IPS-NIHi11 (cell line): ENCODE measurements around the gene FAM120A.

ENCODE experiments used
- DNase-seq: peaks from one replicate; pipeline ENCODE4 v3.0.0; 2012; ENCODE audit warnings: mixed read lengths, low spot score

The FAM120A gene

DNA sequence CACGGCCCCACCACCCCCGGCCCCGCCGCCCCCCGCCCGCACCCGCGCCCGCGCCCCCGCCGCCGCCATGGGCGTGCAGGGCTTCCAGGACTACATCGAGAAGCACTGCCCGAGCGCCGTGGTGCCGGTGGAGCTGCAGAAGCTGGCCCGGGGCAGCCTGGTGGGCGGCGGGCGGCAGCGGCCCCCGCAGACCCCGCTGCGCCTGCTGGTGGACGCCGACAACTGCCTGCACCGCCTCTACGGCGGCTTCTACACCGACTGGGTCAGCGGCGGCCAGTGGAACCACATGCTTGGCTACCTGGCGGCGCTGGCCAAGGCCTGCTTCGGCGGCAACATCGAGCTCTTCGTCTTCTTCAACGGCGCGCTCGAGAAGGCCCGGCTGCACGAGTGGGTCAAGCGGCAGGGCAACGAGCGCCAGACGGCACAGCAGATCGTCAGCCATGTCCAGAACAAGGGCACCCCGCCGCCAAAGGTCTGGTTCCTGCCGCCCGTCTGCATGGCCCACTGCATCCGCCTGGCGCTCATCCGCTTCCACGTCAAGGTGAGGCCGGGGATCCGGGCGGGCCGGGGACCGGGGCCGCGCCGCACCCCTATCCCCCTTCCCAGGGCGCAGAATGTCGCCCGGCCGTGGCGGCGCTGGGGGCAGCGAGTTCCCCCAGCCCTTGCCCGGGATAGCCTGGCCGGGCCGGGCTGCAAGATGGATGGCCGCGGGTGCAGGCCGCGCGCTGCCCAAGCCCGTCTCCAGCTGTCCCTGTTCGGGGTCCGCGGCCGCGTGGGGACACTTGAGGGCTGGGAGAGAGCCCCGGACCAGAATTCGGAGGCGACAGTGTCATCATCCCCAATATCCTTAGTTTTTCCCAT, 594 bp downstream of the FAM120A start:
- no peak for DNase-seq

DNA sequence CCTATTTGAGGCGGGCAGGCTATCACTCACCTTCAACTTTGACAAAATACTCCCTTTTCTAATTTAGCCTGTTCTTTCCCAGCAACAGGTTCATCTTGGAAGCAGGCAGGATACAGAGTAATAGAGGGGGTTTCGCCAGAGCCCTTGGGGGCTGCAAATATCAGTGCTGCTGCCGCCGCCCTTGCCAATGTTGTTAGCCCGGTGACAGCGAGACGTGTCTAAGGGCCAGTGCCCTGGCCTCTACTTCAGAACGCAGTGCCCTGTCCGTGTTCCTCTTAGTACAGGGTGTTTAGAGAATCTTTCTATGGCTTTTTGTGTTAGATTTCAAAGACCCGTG, 1.2 kb downstream of the FAM120A start:
- DNase-seq: no peak

DNA sequence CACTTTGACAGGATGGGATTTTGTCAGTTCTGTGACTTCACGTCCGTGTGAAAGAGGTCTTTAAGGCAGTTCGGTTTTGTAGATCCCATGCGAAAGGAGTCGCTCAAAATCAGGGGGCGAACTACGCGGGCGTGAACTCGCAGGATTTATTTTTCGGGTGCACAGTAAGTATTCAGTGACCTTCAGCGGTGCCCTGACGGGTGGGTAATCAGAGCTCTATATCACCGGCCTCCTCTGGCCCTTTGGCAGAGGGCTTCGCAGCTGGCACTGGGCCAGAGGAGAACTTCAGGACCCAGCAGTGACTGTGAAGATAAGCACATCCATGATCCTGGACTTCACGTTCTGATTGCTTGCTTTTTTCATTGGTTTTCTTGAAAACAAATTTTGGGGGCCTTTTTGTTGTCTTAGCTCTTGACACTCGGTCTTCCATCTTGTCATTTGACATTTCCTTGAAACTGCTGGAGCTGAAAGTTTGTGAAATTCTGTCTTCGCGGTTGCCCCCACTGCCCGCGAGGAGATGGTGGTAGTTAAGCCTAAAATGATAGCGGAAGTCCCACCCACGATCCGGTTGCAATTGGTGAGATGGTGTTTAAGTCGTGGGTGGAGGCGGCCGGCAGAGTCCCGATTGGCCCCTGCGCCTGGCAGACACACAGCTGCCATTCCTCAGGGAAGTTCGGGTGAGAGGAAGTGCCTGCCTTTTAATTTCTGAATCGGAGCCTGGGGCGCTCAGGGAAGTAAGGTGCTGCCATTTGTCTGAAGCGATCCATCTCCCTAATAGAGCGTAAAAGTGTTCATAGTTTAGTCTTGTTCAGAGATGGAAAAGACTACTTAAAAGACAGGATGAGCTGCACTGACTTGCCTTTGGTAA, 1.8 kb downstream of the FAM120A start, which contains the start of gene FAM120AOS:
TSS of gene FAM120AOS (minus strand) at position 535 of the 868 bp plus-strand sequence. CDS start 872 bp downstream, outside the sequence.
- DNase-seq: peak; percentile 88

DNA sequence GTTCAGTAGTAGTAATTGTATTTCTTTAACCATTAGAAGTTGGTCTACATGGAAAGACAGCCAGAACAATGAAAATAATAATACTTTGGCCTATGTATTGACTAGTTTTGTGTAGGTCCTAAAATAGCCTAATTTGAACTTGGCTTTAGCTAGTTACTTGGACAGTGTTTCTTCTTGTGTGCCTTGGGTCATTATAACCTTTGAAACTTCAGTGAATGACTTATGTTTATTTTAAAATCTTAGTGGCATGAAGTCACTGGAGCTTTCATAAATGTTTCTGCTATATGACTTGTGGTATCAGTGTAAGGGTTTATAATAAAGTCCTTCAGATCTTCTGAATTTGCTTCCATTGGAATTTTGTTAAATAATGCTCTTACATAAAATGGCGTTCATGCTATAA, 4.5 kb downstream of the FAM120A start:
- DNase-seq: no peak

DNA sequence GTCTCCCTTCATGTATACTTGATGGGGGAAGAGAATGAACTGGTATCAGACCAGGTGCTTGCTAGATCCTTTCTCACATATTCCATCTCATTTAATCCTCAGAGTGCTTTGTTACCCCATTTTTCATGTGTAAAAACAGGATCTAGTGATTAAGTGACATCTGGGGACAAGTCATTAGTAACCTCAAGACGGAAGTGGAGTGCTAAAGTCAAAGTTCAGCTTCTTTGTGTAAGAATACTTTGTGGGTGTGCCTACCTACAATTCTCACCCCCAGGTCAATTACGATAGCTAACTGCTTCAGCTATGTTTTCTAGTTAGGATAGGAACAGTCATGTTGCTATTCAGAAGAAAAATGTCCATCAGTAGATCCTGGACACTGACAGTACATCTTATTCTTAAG, 5.0 kb downstream of the FAM120A start:
- no peak for DNase-seq

DNA sequence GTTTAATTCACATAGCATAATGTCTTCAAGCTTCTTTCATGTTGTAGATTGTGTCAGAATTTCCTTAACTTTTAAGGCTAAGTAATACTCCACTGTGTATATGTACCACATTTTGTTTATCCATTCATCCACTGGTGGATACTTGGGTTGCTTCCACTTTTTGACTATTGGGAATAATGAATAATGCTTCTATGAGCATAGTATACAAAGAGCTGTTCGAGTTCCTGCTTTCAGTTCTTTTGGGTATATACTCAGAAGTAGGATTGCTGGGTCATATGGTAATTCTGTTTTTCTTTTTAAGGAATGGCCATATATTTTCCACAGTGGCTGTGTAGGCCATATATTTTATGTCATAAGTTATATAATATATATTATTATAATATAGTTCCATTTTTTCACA, 5.5 kb downstream of the FAM120A start:
- DNase-seq: no peak

DNA sequence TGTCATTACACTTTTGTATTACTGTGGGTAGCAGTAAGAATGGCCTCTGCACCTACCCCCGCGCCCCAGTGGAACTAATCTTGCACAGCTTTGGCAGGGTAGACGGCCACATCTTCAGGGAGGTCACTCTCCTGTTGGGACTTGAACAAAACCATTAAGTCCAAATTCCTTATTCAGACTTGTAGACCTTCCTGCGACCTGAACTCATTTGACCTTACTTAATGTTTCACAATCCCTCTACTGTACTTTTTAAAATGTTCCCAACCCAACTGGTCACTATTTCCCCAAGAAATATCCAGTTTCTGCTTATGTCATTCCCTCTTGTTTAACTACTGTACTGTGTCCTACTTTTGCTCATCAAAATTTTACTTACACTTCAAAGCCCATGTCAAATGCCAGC, 7.2 kb downstream of the FAM120A start:
- no peak for DNase-seq

DNA sequence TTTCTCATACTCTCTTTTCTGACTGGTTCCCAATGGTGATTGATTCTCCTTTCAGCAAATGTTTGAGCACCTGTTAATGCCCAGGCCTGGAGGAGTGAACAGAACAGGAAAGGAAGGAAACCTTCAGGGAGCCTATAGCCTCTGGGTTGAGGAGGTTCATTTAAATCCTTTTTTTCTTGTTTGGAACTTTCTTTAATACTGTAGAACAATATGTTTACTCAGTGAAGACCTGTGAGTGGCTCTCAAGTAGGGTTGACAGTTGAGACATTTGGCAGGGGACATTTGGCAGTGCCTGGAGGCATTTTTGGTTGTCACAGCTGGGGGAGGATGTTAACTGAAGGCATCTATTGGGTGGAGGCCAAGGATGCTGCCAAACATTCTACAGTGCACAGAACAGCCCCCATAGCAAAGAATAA, 8.0 kb downstream of the FAM120A start:
- no peak for DNase-seq

DNA sequence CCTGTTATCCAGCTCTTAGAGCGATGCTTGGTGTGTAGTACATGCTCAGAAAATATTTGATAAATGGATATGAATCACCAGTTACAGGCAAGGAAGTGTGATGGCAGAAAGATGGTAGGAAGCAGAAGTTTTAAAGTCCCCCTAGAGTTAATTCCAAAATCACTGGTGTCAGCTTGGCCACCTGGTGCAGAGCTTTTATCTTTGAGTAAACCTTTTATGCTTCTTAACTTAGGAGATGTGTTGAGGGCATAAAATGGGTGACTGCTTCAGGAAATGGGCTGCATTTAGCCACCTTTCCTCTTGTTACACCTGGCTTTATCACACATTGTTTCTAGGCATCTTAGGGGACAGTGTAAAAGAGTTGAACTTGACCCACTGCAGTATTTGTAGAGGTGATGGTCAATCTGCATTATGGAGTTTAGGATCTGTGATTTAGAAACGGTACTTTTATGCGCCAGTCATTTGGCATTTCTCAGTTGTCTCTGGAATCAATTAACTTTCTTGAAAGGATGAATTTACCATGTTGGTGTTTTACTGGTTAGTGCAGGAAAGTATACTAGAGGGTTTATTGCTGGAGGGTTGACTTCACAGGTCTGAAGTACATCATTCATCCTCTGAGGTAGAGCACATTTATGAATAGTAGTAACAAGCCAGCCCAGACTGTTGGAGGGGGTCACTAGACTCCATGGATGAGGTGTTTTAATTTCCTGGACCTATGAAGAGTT, 9.4 kb downstream of the FAM120A start:
- DNase-seq: no peak

DNA sequence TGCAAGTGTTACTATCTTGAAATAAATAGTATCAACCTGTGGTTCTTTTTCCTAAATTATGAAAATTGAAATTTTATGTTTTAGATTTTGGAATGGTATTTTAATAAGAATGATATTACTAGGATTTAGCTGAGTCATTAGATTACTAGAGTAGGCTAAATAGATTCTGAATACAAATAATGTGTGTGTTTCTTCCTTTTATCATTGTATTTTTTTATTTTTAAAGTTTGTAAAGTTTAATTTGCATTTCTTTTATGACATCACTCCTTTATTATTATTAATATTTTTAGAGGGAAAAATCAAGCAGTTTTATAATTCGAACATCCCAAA, 9.9 kb downstream of the FAM120A start:
- no peak for DNase-seq

DNA sequence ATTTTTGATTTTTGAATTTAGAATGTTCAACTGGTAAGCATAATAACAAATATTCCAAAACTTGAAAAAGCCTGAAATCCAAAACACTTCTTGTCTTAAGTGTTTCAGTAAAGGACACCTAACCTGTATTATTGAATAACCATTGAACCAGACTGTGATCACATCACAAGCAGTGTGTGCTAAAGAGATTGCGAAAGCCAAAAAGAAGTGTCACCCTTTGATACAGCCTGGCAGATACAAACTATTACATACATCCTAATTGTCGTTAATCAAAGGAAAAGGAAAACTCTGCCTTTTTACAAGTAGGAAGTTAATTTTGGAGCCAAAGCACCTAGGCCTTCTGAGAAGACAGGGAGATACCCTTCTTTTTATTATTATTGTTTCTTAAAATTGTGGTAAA, 10.3 kb downstream of the FAM120A start:
- no peak for DNase-seq

DNA sequence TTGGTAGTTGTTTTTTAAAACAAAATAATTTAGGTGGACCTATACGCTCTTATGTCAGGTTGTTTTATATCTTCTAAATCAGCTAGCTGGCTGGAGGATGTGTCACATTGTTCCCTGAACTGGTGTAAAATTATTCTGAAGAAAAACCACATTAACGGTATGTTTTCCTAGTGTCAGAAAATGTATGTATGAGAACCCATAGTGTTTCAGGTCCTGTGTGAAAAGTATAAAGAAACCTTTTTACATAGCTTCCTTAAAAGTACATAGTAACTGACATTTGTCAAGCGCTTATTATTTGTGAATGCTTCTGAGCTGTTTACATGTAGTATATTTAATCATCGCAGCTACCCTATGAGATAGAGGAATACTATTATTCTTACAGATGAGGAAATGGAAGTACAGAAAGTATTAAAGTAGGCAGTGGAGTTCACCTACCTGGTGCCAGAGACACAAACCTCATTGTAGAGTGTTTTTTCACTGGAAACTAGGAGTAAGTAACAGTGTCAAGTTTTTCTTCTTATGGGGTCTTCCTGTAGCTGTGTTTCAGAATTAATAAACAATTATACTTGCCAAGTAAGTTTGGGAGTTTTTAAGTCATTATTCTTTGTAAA, 12.3 kb downstream of the FAM120A start:
- no peak for DNase-seq

DNA sequence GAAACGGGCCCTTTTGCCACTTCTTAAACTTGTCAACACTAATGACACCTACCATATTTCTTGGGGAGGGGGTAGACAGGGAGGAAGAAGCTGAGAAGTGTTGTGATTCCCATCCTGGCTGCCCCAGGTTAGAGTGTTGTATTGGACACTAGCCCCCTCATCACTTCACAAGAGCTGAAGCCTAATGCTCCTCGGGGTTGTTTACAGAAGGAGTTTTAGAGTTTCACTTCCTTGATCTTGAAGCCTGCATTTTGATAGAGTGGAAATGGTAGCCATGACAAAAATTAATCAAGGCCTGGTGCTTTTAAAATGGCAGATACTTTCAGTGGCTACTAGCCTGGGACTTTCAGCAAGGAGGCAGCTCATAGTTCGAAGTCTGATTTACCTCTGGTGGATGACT, 12.9 kb downstream of the FAM120A start:
- DNase-seq: no peak

DNA sequence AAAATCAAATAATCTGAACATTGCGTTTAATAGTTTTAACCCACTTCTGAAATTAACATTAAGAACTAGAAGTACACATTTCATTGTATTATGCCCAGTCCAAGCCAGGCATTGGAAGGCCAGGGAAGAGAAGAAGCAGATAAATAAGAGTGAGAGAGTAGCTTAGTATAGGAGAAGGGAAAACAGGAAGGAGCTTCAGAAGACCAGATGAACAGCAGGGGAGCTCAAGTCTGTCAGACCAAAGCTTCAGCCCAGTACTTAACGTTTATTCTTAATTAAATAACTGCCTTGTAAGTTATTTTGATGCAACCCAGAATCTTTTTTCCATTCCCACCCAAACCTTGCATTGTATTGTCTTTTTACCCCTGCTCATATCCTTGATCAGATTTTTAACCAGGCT, 13.4 kb downstream of the FAM120A start:
- no peak for DNase-seq

DNA sequence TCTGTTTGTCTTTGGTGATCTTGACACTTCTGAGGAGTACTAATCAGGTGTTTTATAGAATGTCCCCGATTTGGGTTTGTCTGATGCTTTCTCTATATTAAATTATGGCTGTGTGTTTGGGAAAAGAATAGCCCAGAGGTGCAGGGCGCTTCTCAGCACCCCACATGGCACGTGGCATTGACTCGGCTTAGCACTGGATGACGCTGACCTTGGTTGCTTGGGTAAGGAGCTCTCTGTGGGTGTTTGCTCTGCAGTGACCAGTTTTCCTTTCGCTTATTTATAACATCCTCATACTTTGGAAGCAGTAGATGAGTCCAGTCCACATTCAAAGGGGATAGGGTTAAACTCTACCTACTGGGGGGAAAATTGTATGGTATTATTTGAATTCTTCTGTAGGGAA, 14.4 kb downstream of the FAM120A start:
- no peak for DNase-seq

DNA sequence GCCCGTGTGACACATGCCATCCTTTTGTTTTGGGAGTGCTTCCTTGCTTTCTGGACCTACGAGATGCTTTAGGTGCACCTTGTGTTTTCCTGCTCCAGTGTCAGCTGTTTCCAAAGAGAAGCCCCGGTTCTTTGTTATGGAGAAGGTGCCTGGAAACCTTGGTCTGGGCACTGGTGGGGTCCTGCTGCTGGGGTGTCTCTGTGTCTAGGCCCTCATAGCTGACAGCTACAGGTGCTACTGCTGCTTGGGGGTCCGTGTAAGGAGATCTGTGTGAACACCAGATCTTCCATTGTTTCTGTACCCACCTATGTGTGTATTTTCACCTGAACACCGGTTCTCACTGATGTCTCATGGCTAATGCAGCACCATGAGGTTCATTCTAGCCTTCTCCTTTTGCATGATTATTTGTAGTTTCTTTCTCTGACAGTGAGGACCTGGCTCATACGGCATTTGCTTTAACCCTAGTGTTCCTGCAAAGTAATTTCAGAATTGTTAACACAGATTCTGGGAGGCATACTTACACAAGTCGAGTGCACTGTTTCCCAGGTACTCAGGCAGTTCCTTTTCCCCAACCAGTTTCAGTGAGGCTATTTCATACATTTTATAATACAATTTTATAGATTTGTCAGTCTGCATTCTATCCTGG, 15.1 kb downstream of the FAM120A start:
- no peak for DNase-seq

DNA sequence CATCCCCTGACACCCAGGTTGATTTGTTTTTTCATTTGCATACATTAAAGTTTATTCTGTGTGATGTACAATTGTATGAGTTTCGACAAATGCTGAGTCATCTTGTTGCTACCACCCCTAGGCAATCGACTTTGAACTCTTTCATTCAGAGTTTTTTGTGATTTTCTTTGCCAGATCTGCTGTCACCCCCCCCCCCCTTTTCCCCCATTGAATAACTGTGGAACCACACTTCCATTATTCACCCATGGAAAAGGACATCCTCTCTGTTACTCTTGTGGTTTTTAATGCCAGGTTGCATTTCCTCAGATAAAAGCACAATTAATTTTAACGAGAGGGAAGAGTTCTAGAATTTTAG, 15.6 kb downstream of the FAM120A start:
- DNase-seq: no peak

DNA sequence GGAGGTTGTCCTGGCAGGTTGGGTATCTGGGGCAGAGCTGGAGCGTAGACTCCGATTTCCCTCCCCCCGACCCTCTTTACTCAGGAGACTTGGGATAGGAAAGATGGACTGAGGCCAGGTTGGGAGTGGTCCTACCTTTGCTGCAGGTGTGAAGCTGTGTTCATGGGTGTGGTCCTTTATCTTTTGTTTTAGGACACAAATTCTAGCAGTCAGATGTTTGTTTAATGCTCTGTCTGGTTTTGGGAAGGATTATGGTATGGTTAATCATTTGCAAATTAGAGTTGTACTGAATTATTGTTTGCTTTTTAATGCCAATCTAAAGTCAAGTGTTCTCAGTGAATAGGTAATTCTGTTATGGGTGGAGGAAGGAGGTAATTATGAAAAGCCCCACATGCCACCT, 16.0 kb downstream of the FAM120A start:
- no peak for DNase-seq

DNA sequence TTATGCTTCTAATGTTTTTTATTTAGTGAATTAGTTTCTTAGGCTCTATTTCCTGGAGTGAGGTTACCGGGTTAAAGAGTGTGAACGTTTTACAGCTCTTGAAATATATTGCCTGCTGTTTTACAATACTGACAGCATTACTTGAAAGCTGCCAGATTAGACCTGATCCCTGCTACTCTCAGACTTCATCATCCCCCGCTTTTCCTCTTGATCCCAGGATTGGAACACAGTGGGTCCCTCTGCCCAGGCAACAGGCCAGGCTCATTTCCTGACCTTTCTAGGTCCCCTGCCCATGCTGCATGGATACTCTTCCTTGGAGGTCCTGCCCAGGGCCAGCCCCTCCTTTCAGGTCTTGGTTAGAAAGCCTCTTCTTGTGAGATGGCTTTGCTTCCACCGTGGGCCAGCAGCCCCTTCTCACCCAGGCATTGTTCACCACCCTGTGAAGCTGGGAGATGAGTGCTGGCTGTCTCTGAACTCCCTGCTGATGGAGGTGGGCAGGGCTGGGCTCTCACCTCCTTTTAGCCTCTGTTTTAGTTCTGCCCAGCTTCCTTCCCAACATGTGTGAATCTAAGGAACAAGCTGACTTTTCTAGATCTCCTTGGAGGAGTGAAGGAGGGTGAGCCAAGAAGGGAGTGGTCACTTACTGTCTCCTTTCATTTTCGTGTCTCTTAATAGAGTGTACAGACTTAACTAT, 17.4 kb downstream of the FAM120A start:
- DNase-seq: peak; percentile 21

DNA sequence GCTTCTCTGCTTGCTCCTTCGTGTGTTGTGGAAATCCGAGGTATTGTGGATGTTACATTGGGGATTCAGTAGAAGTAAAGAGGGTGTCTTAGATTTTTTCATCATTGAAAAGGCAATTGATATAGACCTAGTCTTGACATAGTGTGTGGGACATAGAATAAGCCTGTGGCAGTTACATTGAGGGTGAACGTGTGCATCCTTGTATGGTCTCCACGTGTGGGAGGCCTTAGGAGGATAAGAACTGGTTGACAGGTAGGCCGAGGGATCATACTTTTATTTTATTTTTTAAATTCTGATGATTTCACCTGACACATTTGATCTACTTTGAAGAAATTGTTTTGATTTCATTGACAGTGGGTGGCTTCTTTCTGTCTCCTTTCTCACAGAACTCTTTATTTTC, 18.9 kb downstream of the FAM120A start:
- DNase-seq: no peak

DNA sequence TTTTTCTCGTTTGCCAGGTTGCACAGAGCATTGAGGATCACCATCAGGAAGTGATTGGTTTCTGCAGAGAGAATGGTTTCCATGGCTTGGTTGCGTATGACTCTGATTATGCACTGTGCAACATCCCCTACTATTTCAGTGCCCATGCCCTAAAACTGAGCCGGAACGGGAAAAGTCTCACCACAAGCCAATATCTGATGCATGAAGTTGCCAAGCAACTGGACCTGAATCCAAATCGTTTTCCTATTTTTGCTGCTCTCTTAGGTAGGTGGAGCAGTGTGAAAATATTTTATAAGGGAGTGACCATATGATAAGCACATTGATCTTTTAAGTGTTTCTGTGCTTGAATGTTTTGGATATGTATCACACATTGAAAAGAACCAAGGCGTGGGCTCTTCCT, 19.6 kb downstream of the FAM120A start:
- DNase-seq: no peak
